Activated CD4-positive, alpha-beta T cell treated with anti-CD3 and anti-CD28 coated beads for 48 hours (primary cell): ENCODE results near the gene PHACTR4.
"Not testable (repeated sequence)": the region's sequence is repeated elsewhere in the genome, so short reads cannot be mapped to it uniquely, and the experiment has no call there.

Experiments used
- DNase-seq: peaks from one replicate; pipeline ENCODE4 v3.0.0-alpha.2; 2020

PHACTR4 gene

GRCh38 chr1:28530456-28530855 is 160.9 kb downstream of the PHACTR4 start:
- DNase-seq: no peak

- no peak for DNase-seq
Measured at GRCh38 chr1:28534671-28535070, 165.1 kb downstream of the PHACTR4 start.

GRCh38 chr1:28535180-28535579 is 165.6 kb downstream of the PHACTR4 start:
- no peak for DNase-seq

- DNase-seq: no peak
Measured at GRCh38 chr1:28537457-28538199, 168.1 kb downstream of the PHACTR4 start.

- no peak for DNase-seq
Measured at GRCh38 chr1:28538286-28538685, 168.7 kb downstream of the PHACTR4 start.

- no peak for DNase-seq
Measured at GRCh38 chr1:28540651-28541050, 171.1 kb downstream of the PHACTR4 start.

GRCh38 chr1:28541414-28542015 is 172.0 kb downstream of the PHACTR4 start:
- not testable (repeated sequence) for DNase-seq

- DNase-seq: no peak
Measured at GRCh38 chr1:28545246-28545628, 175.7 kb downstream of the PHACTR4 start.

GRCh38 chr1:28548318-28548717 is 178.8 kb downstream of the PHACTR4 start:
- DNase-seq: no peak
